T-helper 22 cell (primary cell): ENCODE data around the gene PRKCQ.

Source experiments
- DNase-seq: peaks from one replicate; pipeline ENCODE4 v3.0.0-alpha.2; 2020; ENCODE audit warnings: low read depth

Gene PRKCQ

DNA sequence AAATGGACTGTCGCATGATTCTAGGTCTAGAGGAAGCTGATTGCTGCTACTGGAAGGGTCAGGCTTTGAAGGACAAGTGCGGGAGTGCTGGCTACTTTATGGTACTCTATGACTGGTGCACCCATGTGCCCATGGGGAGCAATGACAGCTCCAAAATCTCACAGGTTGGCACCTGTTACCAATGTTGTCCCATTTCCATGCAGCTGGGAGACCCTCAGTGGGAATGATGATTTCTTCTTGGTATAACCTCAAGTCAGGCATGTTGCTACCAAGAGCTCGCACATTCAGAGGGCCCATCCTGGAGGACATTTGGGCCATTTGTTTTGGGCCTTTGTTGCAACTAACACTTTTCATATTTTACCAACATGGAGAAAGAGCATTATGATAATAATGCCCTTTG, 174.4 kb downstream of the PRKCQ start:
- DNase-seq = no peak

- DNase-seq = no peak
Observed at GRCh38 chr10:6404127-6405072, 175.7 kb downstream of the PRKCQ start.

- no peak for DNase-seq
Observed at GRCh38 chr10:6402960-6403359, 177.1 kb downstream of the PRKCQ start.

- DNase-seq = no peak
Observed at GRCh38 chr10:6402349-6402709, 177.7 kb downstream of the PRKCQ start.

DNA sequence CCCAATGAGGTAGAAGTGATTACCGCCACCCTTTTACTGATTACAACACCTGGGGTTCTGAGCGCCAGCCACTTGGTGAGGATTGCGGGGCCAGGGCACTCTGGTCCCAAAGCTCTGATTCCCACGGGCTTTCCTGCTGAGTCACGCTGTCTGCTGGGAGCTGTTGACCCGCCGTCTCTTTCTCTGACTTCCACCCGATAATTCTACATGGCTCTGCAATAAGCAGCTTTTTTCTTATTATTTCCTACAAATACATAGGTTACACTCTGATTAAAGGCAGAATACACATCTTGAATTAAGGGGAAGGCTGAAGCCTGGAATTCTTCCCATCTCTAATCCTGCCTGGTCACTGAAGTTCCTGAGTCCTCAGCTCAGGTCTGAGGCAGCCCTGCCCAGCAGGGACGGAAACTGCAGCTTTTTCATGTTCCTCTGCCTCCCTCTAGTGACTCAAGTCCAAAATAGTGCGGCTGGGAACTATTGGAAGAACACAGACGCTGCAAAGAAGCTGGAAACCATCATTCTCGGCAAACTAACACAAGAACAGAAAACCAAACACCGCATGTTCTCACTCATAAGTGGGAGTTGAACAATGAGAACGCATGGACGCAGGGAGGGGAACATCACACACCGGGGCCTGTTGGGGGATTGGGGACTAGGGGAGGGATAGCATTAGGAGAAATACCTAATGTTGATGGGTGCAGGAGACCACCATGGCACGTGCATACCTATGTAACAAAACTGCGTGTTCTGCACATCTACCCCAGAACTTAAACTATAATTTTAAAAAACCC, 178.3 kb downstream of the PRKCQ start:
- peak; percentile 27 for DNase-seq

- no peak for DNase-seq
Observed at GRCh38 chr10:6400821-6401465, 179.1 kb downstream of the PRKCQ start.

DNA sequence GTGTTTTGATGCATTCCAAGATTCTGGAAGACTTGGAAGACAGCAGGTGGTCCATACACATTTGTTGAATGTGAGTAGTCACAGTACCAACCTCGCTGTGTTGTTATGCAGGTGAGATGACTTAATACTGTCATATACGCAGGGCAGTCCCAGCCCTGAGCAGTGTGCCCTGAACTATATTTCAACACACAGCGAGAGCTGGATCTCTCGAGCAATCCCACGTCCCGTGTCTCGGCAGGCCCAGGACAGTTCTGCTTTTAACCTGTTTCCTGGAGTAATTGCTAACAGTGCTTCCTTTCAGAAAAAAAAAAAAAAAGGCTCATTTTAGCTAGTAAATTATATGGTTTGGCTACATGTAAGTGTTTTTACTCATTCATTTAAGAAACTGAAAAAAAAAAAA, 179.7 kb downstream of the PRKCQ start:
- no peak for DNase-seq

DNA sequence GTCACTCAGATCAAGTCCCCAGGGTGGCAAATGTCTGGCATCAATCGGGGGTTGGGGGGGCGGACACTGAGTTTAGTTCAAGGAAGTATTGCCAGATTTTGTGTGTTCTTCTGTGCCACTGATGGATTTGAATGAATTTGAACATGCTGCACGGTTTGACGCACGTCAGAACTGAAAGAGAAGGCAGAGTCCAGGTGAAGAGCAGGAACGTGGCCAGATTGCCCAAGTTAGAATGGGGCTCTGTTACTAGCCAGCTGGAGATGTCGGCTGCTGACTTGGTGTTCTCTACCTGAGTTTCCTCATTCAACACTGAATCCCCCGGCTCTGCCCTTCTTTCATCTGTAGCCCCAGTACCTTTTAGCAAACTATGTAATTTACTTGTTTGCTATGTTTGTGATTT, 180.2 kb downstream of the PRKCQ start:
- no peak for DNase-seq

DNA sequence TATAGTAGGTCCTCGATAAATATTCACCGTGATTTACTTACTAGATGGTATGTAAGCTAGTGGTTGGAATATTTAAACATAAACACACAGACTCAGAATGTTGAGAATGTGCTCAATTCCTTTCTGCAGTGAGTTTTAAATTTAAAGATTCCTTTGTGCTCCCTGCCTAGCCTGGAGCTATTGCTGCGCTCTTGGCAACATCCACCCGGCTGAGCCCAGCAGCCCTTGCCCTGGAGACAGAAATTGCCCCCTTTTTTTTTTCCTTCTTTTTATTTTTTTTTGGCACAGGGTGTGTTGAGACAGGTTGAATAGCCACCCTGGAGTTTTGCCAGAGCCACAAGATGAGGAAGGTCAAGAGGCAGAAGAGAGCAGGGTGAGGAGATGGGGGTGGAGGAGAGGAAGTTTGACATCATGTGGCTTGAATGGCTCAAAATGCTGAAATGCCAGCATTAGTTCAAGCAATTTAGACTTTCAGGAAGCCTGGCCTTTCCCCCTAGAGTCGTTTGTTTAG, 180.8 kb downstream of the PRKCQ start:
- DNase-seq = no peak

DNA sequence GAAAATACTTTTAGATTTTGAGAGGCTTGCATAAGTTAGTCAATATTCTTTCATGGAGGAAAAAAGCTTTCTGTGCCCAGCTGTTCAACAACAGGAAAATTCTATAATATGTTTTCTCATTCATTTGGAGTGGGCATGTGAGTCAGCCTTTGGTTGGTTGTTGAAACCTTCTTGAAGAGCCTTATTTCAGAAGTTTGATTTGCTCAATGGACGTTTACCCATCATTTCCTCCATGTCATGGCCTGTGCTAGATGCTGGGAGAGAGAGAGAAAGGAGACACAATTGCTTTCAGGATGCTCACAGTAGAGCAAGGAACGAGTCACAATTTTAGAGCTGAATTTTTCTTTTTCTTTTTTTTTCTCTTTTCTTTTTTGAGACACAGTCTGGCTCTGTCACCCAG, 181.7 kb downstream of the PRKCQ start:
- DNase-seq = no peak

GRCh38 chr10:6396652-6397051, 183.4 kb downstream of the PRKCQ start:
- no peak for DNase-seq

DNA sequence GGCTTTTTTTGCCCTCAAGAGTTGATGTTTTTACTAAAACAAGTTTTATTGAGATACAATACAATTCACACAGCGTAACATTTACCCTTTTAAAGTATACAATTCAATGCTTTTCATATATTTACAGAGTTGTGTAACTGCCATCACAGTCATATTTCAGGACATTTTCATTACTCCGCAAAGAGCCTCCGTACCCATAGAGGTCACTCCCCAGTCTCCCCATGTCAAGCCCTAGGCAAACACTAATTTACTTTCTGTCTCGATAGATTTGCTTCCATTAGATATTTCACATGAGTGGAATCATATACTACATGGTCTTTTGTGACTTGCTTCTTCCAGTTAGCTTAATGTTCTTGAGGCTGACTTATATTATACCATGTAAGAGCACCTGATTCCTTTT, 183.8 kb downstream of the PRKCQ start:
- DNase-seq = no peak

DNA sequence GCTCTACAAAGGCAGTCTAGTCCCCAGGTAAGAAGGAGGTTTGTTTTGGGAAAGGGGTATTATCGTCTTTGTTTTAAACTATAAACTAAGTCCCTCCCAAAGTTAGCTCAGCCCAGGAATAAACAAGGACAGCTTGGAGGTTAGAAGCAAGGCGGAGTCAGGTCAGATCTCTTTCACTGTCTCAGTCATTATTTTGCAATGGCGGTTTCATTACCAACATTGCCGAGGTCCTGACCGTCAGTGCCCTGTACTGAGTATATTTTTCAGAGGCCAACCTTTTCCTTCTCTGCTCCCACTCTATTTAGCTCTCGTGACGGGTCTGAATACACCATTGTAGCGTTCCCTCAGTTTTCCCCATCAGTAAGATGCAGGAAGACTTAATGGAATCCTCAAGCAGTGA, 184.5 kb downstream of the PRKCQ start:
- no peak for DNase-seq

DNA sequence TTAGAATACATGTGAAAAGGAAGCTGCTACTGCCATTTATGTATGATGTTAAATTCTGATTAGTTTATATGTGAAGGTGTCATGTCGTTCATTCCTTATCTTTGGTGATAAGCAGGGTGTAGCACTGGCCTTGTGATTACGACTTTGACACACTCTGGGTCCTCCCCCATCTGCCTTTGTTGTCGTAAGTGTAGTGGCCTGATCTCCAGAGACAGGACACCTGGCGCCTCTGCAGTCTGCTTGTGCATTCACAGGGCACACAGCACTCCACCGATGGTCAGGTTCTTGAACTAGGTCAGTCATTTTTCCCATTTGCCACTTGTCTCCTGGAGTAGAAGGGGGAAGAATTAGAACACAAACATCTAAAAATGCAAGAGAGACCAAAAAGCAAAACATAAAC, 186.0 kb downstream of the PRKCQ start:
- no peak for DNase-seq

DNA sequence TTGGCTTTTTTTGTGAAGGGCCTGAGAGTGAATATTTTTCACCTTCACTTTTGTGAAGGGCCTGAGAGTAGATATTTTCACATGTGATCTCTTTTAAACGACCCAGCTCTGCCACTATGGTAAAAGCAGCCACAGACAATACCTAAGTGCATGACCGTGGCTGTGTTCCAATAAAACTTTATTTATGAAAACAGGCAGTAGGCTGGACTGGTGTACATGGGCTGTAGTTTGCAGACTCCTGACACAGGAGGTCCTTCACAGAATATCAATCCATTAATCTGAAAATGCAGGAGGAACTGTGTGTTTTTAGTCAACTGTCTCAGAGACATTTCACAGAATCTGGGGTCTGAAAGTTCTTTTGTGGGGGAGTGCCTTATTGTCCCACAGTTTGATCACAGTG, 186.9 kb downstream of the PRKCQ start:
- DNase-seq = no peak

GRCh38 chr10:6390213-6390845, 189.7 kb downstream of the PRKCQ start:
- DNase-seq = no peak

DNA sequence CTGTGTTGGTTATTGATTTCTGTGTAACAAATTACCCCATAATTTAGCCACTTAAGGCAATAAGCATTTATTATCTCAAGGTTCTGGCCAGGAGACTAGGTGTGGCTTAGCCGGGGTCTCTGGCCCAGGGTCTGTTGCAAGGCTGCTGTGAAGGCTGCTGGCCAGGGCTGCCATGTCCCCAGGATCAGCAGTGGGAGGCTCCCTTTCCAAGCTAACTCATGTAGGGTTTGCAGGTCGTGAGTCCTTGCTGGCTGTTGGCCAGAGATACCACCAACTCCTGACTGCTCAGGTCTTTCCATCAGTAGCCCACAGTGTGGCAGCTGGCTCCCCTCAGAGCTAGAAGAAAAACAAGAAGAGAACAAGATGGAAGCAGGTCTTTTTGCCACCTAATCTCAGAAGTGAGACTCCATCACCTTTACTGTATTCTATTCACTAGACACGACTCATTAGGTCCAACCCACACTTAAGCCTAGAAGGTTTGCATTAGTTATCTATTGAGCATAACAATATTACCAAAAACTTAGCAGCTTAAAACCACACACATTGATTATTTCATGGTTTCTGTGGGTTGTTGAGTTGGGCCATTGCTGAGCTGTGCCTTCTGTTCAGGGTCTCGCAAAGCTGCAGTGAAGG, 191.7 kb downstream of the PRKCQ start:
- DNase-seq = no peak

DNA sequence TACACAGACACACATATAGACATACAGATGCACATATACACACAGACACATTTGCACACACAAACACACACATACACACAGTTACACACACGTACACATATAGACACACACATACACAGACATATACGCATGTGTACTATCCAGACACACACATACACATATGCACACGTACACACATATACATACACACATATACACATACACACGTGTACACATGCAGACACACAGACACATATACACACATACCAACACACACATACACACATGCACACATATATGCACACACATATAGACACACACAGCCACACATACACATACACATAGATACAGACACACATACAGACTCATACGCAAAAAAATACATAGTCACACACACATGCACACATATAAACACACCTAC, 193.1 kb downstream of the PRKCQ start:
- DNase-seq = no peak

- DNase-seq = no peak
Observed at GRCh38 chr10:6386346-6386745, 193.7 kb downstream of the PRKCQ start.

DNA sequence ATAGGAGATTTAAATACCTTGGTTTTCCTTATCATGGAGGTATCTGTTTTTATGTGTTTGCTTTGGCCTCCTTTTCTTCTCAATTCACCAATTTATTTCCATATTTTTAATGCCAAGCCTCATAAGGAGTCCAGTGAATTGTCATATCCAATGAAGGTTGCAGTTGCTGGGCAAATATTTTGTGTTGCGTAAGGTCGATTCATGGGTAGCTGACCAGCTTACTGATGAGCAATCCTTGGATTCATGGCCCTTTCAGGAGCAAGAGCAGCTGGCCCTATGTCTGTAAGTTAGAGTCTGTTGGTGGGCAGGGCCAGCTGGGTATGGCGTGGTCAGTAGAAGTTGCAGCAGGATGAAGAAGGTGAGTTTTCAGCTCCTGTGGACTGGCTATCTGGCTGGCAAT, 194.4 kb downstream of the PRKCQ start:
- DNase-seq = no peak

GRCh38 chr10:6384847-6385246, 195.2 kb downstream of the PRKCQ start:
- DNase-seq = no peak

- no peak for DNase-seq
Observed at GRCh38 chr10:6384031-6384430, 196.0 kb downstream of the PRKCQ start.
